IMR-90 (cell line): ENCODE measurements around the gene LSG1. TPM values are rescaled to one million over a fixed set of nuclear protein-coding genes. Genes with fewer than 3 reads are reported as not detected.

Source experiments
- ATAC-seq: fragments of 200-7000 bp; cut with Tn5 transposase; 2 replicates; pipeline ENCODE4 v1.9.1; 2020; ENCODE audit warnings: low read depth, mild to moderate bottlenecking, moderate library complexity
- BruUV-seq: library from RNA; stranded (reverse); fragments of 400-500 nt; replicated peaks from 2 replicates; lab custom pipeline; 2021; lab: Mats Ljungman, UMichigan
- CTCF ChIA-PET: fragments of 300-600 bp; formaldehyde crosslinking; extraction: SDS; loops from one replicate; lab custom pipeline; 2021; ENCODE audit warnings: antibody characterized with exemption; lab: Yijun Ruan, JAX
- POLR2A ChIA-PET: fragments of 300-600 bp; sonication (Branson Sonifier 250); formaldehyde crosslinking; loops from one replicate; lab custom pipeline; 2022; ENCODE audit warnings: antibody characterized with exemption; ENCODE audit not compliant: unreplicated experiment; lab: Charles Lee
- DNase-seq: peaks from one replicate; pipeline ENCODE4 v3.0.0; 2013
- H2AFZ ChIP-seq: replicated peaks from 2 replicates; pipeline ENCODE3; 2013; ENCODE audit warnings: low read length, mild to moderate bottlenecking; ENCODE audit not compliant: poor library complexity
- H2AK5ac ChIP-seq: 2 replicates; pipeline ENCODE4 v1.6.1; 2013; ENCODE audit warnings: low read depth, low read length, inconsistent platforms
- H2AK9ac ChIP-seq: replicated peaks from 2 replicates; pipeline ENCODE3; 2013; ENCODE audit warnings: mild to moderate bottlenecking, low read depth, low read length, moderate library complexity; ENCODE audit not compliant: poor library complexity
- H2BK120ac ChIP-seq: 2 replicates; pipeline ENCODE4 v1.6.1; 2013; ENCODE audit warnings: low read depth, low read length, inconsistent platforms
- H2BK15ac ChIP-seq: 3 replicates; pipeline ENCODE4 v1.6.1; 2013; ENCODE audit warnings: low read depth, low read length, inconsistent platforms
- H2BK20ac ChIP-seq: 2 replicates; pipeline ENCODE4 v1.6.1; 2013; ENCODE audit warnings: low read depth, mild to moderate bottlenecking, inconsistent platforms, low read length, moderate library complexity
- H2BK5ac ChIP-seq: 2 replicates; pipeline ENCODE4 v1.6.1; 2013; ENCODE audit warnings: mild to moderate bottlenecking, low read depth, low read length, inconsistent platforms; ENCODE audit not compliant: poor library complexity, severe bottlenecking
- H3K14ac ChIP-seq: replicated peaks from 2 replicates; pipeline ENCODE4 v1.6.1; 2013; ENCODE audit warnings: low read depth, low read length, inconsistent platforms
- H3K18ac ChIP-seq: 2 replicates; pipeline ENCODE4 v1.6.1; 2013; ENCODE audit warnings: low read depth, low read length, control low read depth
- H3K23ac ChIP-seq: 2 replicates; pipeline ENCODE4 v1.6.1; 2013; ENCODE audit warnings: low read depth, low read length, inconsistent platforms
- H3K27ac ChIP-seq: 2 replicates; pipeline ENCODE4 v1.5.1; 2013; ENCODE audit warnings: mild to moderate bottlenecking, control low read depth, low read length; ENCODE audit not compliant: insufficient read depth
- H3K27me3 ChIP-seq: 2 replicates; pipeline ENCODE4 v1.6.1; 2013; ENCODE audit warnings: low read length; ENCODE audit not compliant: control insufficient read depth, insufficient read depth
- H3K36me3 ChIP-seq: 2 replicates; pipeline ENCODE4 v1.6.1; 2013; ENCODE audit warnings: low read length, mixed read lengths; ENCODE audit not compliant: control insufficient read depth, insufficient read depth
- H3K4ac ChIP-seq: 2 replicates; pipeline ENCODE4 v1.6.1; 2013; ENCODE audit warnings: low read depth, low read length, inconsistent platforms
- H3K4me1 ChIP-seq: 2 replicates; pipeline ENCODE4 v1.6.1; 2013; ENCODE audit warnings: low read length, mixed read lengths; ENCODE audit not compliant: control insufficient read depth, insufficient read depth
- H3K4me2 ChIP-seq: 2 replicates; pipeline ENCODE4 v1.6.1; 2013; ENCODE audit warnings: low read depth, mild to moderate bottlenecking, control low read depth, low read length, moderate library complexity
- H3K4me3 ChIP-seq: 2 replicates; pipeline ENCODE4 v1.5.1; 2013; ENCODE audit warnings: low read depth, mild to moderate bottlenecking, control low read depth, low read length, moderate library complexity; ENCODE audit not compliant: insufficient read depth
- H3K56ac ChIP-seq: 2 replicates; pipeline ENCODE4 v1.6.1; 2013; ENCODE audit warnings: low read length, inconsistent platforms; ENCODE audit not compliant: insufficient read depth; ENCODE audit errors: extremely low read depth
- H3K79me1 ChIP-seq, 2 experiments: 2 replicates each; pipeline ENCODE4 v1.6.1; 2013; ENCODE audit warnings: low read length in 2 of 2, inconsistent platforms in 1 of 2, low read depth in 1 of 2
- H3K9ac ChIP-seq: 2 replicates; pipeline ENCODE4 v1.6.1; 2013; ENCODE audit warnings: low read depth, low read length, control low read depth
- H3K9me1 ChIP-seq: 2 replicates; pipeline ENCODE4 v1.6.1; 2013; ENCODE audit warnings: low read length, inconsistent platforms; ENCODE audit not compliant: insufficient read depth
- H3K9me3 ChIP-seq: 2 replicates; pipeline ENCODE4 v1.6.1; 2013; ENCODE audit warnings: low read length; ENCODE audit not compliant: control insufficient read depth, insufficient read depth
- H4K20me1 ChIP-seq: 2 replicates; pipeline ENCODE4 v1.6.1; 2013; ENCODE audit warnings: low read length, inconsistent platforms; ENCODE audit not compliant: insufficient read depth
- H4K5ac ChIP-seq: 2 replicates; pipeline ENCODE4 v1.6.1; 2013; ENCODE audit warnings: mild to moderate bottlenecking, low read depth, low read length, control low read depth
- H4K8ac ChIP-seq, 2 experiments: 2 replicates each; pipeline ENCODE4 v1.6.1; 2013; ENCODE audit warnings: low read depth in 2 of 2, low read length in 2 of 2, control low read depth in 1 of 2, inconsistent platforms in 1 of 2
- H4K91ac ChIP-seq: 2 replicates; pipeline ENCODE4 v1.6.1; 2013; ENCODE audit warnings: low read depth, low read length, inconsistent platforms; ENCODE audit not compliant: insufficient read depth
- CTCF ChIP-seq: conservative IDR thresholded peaks from 2 replicates; pipeline ENCODE4 v1.5.1; 2012; ENCODE audit warnings: mild to moderate bottlenecking, low read depth, low read length, improper control_type of control experiment
- WGBS, 2 experiments: methylation state at CpG; one replicate each; pipeline versions ENCODE4 v1.1.5 to v1.1.7; 2013; ENCODE audit warnings: missing lambda C conversion rate in 2 of 2; ENCODE audit not compliant: insufficient read length in 1 of 2; ENCODE audit errors: extremely low coverage in 2 of 2; 5-methylcytosine and 5-hydroxymethylcytosine counted together
- dilution Hi-C: fragments of 300-500 bp; cut with HindIII; formaldehyde crosslinking; loops from one replicate; pipeline ENCODE4 v1.14.3; 2018; ENCODE audit warnings: low sequenced_read_pairs; ENCODE audit not compliant: unreplicated experiment
- in situ Hi-C: fragments of 300-500 bp; cut with MboI; formaldehyde crosslinking; loops from 3 replicates; pipeline ENCODE4 v1.14.3; 2019; ENCODE audit warnings: low sequenced_read_pairs, inconsistent platforms, mixed read lengths
- intact Hi-C: fragments of 100-400 bp; cut with micrococcal nuclease; formaldehyde crosslinking; loops from 2 replicates; pipeline ENCODE4 v1.10.0; 2022
- polyA plus RNA-seq, 3 experiments: library from polyadenylated mRNA; depleted of rRNA; stranded (reverse); fragments of >200 nt; gene quantifications; 2 replicates each; pipeline ENCODE4 v1.2.3, GENCODE V29; 2012; ENCODE audit warnings: low replicate concordance in 1 of 3
- total RNA-seq: library from RNA; depleted of rRNA; stranded (reverse); fragments of >200 nt; gene quantifications from 2 replicates; pipeline ENCODE4 v1.2.3, GENCODE V29; 2012

The LSG1 gene
- total and polyA plus RNA-seq, 2 of the 4 experiments (the other 2 are of a cell fraction), result 26.8 to 45.2 TPM

DNA sequence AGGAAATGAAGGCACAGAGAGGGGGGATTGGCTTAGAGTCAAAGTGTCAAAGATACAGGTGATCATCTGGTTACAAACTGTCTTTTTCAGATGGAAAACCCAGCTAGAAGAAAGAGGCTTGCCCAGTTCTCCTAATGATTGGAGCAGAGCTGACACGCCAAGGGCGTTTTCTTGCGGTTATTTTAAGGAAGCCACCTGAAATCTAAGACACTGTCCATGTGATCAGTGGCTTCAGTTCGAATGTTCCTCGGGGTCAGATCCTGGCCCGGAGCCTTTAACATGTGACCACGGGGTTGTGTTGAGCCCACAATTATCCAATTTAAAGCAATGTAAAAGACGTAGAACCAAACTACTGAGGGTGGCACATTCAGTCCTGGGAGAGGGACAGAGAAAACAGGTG lies 33.2 kb upstream of the LSG1 start:
- no peak for DNase-seq
- no TSS peak for BruUV-seq
- intact Hi-C loops, result no loop called here
- Histone ChIP-seq H2BK20ac (no peak overlapping the region), H2BK15ac (no peak overlapping the region), H3K18ac (no peak overlapping the region), H2AK9ac (no peak overlapping the region), H2BK120ac (no peak overlapping the region), H3K36me3 (no peaks in the 10 kb centered on the region), H4K5ac (no peak overlapping the region), H3K4me2 (no peak overlapping the region), H4K91ac (no peak overlapping the region), H4K20me1 (no peaks in the 10 kb centered on the region), H3K4me3 (no peak overlapping the region), H3K4ac (no peak overlapping the region), H3K4me1 (no peaks in the 10 kb centered on the region), H3K9me3 (peaks cover 3% of the 10 kb centered on the region; the same call in 1 of the 2 replicates), H3K14ac (no peak overlapping the region), H3K23ac (no peak overlapping the region), H3K27ac (no peak overlapping the region), H3K9ac (no peak overlapping the region), H3K79me1 (no peaks in the 10 kb centered on the region), H3K27me3 (peaks cover 46% of the 10 kb centered on the region), H4K8ac (no peak overlapping the region), H2AFZ (no peak overlapping the region), H3K9me1 (no peaks in the 10 kb centered on the region), H2AK5ac (no peak overlapping the region), H3K56ac (no peak overlapping the region), H2BK5ac (no peak overlapping the region)
- in situ Hi-C loops, result no loop called here
- ChIA-PET POLR2A (no interaction called here), CTCF (no interaction called here)
- no peak for ATAC-seq
- TF ChIP-seq CTCF, result no peak
- 92% methylated on average over 3 of the region's 8 CpGs; no CpG with 5 or more reads in 1 of the 2 experiments for WGBS, 2 experiments
- dilution Hi-C loops, result no loop called here
